Measurements from ENCODE around the gene MTA1.

DNA sequence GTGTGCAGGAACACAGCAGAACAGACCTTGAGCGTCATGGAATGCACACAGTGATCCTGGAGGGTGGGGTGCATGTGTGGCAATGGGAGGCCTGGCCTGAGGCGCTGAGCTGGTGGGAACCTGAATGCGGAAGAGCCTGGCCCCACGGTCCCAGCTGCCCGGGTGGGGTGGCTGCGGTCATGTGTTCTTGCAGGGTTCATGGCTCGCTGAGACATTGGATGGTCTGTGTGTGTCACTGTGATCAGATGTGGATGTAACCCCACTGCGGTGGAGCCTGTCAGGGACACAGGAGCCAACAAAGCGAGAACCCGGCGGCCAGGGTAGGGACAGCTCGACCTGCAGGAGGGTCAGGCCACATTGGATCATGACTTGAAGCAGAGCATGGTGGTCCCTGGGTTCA lies 23.2 kb downstream of the MTA1 start:
- TF ChIP-seq, protein P1, sequence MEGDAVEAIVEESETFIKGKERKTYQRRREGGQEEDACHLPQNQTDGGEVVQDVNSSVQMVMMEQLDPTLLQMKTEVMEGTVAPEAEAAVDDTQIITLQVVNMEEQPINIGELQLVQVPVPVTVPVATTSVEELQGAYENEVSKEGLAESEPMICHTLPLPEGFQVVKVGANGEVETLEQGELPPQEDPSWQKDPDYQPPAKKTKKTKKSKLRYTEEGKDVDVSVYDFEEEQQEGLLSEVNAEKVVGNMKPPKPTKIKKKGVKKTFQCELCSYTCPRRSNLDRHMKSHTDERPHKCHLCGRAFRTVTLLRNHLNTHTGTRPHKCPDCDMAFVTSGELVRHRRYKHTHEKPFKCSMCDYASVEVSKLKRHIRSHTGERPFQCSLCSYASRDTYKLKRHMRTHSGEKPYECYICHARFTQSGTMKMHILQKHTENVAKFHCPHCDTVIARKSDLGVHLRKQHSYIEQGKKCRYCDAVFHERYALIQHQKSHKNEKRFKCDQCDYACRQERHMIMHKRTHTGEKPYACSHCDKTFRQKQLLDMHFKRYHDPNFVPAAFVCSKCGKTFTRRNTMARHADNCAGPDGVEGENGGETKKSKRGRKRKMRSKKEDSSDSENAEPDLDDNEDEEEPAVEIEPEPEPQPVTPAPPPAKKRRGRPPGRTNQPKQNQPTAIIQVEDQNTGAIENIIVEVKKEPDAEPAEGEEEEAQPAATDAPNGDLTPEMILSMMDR (conservative IDR thresholded peaks at IDR 0.05 in 1 of 2, IDR thresholded peaks at IDR 0.05 in 1 of 2; ENCODE audit: extremely low read depth in 1 of 2, insufficient read depth in 1 of 2, low read depth in 1 of 2, low read length in 2 of 2): no peak
- TF ChIP-seq EZH2 (IDR thresholded peaks at IDR 0.05; ENCODE audit: borderline replicate concordance, low read length): no peak
